Stimulated activated CD8-positive, alpha-beta memory T cell treated with anti-CD3 and anti-CD28 coated beads, Interleukin-7, amount 100 ng/mL, for 48 hours (primary cell): ENCODE measurements around the gene NR4A1.

ENCODE experiments used
- DNase-seq, 2 donors: peaks; one replicate each; pipeline ENCODE4 v3.0.0-alpha.2; 2020; ENCODE audit warnings: low read depth in 1 of 2; ENCODE audit errors: extremely low read depth in 1 of 2

NR4A1 gene

DNA sequence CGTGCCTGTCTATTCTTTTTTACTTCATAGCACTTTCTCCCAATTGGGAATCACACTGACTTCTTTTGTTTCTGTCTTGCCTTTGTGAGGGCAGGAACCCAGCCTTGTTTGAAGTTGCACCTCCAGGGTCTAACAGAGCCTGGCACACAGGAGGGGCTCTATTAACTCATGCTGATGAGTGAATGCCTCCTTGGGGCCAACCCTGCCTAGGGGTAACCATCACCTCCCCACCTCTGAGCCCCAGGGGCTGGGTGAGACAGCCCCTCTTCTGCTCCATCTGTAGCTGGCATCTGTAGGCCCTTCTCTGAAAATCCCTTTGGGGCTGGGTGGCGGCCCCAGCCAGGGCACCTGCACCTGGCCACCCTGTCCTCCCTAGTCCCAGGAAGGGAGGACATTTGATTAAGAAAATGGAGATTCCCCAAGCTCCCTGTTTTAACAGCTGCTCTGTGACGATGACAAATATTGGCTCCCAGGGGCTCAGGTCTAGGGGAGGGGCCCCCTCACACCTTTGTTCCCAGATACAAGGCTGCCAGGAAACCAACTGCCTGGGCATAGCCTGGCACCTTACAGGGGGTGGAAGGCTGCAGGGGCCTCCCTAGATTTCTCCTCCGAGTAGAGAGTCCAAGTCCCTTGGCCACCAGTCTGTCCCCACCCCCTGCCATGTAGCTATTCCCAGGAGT is 32.7 kb upstream of the NR4A1 start:
- no peak for DNase-seq

DNA sequence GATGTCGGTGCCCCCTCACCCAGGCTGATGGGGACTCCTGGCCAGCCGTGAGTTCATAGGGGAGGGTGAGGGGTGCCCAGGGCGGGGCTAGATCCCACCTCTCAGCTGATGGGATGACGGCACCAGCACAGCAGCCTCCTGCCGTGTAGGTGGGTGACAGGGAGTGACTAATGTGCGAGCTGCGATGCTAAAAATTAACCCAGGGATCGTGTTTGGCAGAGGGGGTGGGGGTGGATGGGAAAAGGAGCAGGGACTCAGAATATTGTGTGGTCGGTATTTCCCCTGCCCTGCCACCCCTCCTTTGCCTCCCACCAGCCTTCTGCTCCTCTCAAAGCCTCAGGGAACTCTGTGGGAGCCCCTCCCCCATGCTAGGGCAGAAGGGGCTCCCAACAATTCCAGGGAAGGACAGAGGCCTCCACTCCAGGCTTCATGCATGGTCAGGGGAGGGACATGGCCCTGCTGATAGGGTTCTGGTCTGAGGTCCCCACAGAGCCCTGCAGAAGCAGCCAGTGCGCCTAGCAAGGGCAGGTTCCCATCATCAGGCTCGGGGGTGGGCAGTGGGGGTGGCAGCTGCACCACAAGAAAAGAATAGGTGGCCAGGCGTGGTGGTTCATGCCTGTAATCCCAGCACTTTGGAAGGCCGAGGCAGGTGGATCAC is 32.0 kb upstream of the NR4A1 start:
- no peak for DNase-seq

DNA sequence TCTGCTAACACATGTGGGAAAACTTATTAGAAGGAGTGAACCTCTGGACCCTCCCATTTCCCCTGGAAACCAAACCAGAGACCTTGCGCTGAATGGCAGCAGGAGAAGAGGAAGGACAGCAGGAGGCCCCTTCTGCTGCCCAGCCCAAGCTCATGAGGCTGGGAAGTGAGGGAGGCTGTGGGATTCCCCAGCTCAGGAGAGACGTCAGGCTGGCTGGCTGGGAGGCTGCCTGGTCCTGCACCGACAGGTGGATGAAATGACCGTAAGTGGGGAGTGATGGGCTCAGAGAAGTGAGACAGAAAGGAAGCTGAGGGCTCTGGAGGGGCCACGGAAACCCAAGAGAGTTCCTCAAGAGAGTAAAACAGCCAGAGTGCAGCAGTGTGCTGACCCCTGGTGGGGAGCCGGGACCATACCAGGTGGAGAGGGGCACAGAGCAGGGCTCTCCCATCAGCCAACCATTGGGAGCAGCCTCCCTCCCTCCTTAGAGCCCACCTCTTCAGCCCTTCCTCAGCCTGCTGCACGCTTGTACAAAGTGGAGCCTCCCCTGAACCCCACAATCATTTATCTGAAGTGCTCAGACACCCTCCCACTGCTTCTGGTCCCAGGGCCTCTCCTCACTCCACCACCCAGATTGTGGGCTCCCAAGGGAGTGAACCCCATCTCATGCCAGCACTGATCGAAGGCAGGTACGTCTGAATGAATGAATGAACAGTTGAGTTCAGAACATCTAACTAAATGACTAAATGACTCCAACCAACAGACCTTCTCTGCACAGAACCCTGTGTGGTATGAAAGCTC is 30.5 kb upstream of the NR4A1 start:
- peak in 1 of 2 donors; percentile 54 for DNase-seq

DNA sequence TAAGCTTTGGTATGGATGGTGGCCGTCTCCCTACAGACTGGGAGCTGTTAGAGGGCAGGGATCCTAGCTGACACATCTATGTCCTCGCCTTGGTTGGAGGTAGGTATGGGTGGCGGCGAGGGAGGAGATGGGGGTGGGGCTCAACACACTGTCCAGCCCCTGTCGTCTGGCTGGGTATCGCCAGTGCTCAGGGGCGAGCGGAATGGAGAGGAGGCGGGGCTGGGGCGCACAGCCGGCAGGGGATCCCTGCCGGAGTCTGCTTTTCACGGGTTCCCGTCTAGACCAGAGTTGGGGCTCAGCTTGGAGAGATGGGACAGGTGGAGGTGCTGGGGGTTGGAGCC is 28.4 kb upstream of the NR4A1 start:
- no peak for DNase-seq

DNA sequence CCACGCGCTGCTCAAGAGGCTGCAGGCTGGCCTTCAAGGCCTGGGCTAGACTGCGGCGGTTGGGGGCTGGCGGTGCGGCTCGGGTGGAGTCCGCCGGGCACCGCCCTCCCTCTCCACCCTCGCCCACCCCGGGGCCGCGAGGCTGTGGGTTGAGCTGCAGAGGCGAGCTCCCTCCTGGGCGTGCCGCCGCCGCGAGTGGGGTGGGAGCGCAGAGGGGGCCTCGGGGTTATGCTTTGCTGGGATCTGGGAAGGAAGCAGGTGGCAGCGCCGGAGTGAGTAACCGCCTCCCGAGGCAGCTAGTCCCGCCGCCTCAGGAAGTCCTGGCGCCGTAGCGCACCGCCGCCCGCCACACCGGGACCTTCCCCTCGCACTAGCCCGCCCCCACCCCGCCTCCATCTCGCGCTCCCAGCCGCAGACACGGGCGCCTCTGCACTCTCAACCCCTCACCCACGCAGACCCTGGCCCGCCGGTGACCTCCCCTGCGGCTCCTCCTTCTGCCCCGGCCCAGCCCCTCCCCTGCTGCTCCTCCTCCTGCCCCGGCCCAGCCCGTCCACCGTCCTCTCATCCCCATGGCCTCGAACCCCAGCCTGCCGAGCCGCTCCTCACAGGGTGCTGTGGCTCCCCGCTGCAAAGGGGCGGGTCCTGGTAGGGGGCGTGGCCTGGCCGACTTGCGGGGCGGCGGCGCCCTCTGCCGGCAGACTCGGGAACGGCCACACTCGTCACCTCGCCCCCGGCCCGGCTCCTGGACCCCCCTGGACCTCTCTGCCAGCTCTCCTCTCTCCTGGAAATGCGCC is 27.9 kb upstream of the NR4A1 start:
- peak; percentile 84 to 91 for DNase-seq

DNA sequence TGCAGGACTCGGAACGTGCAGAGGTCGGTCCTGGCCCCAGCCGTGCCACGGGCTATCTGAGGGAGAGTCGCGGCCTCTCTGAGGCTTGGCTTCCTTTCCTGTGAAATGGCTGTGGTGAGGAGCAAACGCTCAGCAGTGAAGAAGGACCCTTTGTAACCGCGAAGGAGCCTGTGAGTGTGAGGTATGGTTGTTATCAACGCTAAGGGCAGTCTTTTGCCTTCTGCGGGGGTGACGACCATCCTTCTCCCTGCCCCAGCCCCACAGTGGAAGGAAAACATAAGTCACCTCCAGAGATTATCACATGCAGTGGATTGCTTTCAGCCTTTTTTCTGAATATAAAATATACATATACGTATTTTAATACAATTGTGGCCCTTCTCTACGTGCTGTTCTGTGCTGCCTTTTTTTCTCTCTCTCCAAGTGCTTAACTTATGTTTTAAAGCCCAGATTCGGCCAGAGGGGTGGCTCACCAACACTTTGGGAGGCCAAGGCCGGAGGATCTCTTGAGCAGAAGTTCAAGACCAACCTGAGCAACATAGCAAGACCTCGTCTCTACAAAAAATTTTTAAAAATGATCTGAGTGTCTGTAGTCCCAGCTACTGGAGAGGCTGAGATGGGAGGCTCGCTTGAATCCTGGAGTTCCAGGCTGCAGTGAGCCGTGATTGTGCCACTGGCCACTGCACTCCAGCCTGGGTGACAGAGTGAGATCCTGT is 27.1 kb upstream of the NR4A1 start:
- peak in 1 of 2 donors; percentile 59 for DNase-seq

DNA sequence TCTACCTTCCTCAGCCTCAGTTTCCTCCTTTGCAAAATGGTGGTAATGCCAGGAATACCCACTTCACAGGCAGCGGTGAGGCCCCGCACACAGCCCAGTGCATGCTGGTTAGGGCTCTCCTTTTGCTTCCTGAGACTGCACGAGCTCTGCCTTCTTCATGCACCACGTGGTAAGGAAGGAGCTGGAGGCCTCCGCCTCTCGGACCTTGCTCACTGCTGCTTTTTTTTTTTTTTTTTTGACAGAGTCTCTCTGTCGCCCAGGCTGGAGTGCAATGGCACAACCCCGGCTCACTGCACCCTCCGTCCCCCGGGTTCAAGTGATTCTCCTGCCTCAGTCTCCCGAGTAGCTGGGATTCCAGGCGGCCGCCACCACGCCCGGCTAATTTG is 26.4 kb upstream of the NR4A1 start:
- peak in 1 of 2 donors; percentile 68 for DNase-seq

DNA sequence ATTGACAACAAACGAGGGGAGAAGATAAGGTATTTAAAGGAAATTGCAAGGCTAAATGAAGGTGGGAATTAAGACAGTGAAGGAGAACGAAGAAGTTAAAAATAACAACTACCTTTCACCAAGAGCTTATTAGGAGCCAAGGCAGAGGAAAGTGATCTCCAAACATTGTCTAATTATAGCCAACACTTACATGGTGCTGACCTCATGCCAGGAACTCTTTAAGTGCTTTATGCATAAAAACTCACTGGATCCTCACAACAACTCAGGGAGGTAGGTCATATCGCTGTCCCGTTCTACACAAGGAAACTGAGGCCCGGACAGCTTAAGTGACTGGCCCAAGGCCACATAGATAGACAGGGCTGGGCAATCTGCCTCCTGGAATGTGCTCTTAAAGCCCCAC is 25.0 kb upstream of the NR4A1 start:
- DNase-seq: no peak

DNA sequence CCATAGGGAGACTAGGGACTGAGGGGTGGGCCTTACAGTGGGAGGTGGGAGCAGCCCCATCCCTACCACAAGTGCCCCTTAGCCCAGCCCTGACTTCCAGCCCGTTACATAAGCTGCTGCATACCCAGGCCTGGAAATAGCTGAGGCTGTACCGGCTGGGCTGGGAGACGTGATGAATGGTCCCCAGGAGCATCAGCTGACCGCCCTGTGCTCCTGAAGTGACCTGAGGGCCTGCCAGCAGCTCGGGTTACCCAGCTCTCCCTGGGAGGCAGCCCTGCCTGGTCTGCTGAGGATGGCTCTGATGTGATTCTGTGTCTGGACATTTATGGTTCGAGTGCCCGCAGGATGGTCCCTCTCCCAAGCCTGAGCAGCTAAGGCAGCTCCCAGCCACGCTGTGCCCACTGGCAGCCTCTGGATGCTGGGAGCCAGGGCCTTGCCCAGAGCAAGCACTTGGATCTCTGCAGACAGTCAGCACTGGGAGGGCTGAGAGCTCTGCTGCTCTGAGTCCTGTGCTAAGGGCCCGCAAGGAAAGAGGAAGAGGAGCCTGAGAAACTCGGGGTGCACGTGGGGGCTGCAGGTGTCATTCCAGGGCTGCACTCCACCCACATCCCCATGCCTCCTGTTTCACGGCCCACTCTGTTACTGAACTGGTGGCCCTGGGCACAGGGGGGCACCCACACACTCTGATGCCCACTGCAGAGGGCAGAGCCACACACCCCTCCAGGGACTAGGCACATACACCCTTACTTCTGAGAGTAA is 24.0 kb upstream of the NR4A1 start:
- no peak for DNase-seq

DNA sequence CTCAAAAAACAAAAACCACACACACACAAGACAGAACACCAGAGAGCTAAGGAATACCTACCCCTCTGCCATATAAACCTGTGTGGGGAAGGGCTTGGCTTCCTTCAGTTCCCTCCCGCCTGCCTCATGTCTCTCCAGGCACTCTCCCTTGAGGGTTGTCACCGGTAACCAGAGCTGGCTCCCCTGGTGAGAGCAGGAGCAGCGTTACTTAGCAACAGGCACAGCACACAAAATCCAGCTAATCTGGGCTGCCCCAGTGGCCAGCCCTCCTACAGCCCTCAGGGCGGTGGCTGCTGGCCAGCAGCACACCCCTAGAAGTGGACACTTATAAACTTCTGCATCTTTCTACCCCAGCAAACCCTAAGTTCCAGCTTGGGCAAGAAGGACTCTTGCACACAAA is 21.6 kb upstream of the NR4A1 start:
- no peak for DNase-seq

DNA sequence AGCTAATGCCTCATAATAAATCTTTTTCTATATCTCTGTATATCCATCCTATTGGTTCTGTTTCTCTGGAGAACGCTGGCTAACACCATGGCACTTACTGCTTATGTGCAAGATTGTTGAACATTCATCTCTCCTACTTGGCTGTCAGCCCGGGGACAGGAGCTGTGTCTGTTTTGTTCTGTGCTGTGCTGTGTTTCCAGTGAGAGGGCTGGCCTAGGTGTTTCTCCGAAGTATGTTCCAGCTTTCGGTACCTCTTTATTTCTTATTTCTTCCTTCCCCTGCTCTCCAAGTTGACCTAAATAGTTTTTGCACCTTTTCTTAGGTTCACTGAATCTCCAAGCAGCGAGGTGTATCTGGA is 18.8 kb upstream of the NR4A1 start:
- no peak for DNase-seq

DNA sequence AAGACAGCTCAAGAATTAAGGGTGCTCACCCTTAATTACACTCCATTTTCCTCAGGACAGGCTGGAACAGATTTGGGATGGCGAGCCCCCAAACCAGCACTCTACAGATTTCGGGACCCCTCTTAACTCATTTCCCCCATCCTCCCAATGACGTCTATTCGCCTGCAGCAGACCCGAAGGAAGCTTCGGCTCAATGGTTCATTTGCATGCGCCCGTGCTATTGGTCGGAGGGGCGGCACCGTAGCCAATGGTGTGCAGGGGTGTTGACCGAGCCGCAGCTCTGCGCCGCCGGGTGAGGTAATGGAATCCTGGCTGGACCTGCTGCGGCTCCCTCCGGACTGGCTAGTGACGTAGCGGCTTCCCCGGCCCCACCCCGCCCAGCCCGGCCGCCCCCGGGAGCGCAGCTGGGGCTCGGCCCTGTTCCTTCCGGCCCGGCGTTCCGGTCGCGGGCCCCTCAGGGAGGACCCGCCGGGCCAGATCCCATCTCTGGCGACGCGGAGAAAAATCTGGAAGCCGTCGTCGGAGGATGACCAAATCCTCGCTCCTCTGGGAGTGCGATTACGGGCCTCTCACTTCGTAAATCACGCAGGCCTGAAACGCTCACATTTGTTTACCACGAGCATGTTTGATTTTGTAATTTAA is 18.3 kb upstream of the NR4A1 start:
- peak; percentile 88 to 94 for DNase-seq

DNA sequence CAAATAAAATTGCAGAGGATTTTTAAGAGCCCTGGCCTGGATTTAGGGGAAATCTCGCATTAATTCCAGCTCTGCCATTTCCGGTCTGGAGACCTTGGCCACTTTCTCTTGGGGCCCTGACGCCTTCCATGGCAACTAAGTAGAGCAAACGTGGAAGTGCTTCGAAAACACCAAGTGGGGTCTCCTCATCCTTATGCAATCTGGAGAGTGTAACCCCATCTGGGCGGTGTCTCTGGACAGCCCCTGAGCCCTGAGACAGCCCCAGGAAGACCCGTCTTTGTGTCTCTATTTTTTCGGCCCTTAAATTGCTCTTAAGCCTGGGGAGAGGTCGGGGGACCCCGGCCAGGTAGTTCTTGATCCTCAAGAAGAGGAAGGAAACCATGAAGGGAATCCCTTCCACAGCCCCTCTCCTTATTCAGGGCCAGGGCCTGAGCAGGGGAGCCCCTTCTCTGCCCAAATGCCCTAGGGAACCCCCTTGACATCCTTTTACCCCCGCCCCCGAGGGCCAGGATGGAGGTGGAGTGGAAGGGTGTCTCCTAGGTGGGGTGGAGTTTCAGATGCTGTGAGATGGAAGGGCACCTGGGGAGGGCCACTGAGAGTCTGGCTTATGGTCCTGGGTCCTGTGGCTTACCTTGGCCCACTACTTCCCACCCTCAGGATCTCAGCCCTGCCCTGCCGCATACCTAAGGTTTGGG is 17.6 kb upstream of the NR4A1 start:
- no peak for DNase-seq

DNA sequence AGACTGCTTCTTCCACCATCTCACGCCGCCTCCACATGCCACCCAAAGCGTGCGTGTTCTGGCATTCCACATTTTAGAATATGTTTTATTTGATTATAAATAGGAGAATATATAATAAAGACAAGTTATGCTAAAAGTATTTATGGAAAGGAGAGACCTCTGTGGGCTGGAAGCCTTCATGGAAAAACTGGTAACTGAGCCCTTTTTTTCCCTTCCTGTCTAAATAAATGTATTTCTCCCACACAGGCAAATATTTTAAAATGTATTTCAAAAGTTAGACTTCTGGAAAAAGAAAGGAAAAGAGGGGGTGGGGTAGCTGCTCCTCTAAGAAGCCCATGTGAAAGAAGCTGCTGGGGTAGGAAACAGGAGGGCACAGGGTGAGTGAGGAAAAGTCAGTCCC is 16.1 kb upstream of the NR4A1 start:
- no peak for DNase-seq

DNA sequence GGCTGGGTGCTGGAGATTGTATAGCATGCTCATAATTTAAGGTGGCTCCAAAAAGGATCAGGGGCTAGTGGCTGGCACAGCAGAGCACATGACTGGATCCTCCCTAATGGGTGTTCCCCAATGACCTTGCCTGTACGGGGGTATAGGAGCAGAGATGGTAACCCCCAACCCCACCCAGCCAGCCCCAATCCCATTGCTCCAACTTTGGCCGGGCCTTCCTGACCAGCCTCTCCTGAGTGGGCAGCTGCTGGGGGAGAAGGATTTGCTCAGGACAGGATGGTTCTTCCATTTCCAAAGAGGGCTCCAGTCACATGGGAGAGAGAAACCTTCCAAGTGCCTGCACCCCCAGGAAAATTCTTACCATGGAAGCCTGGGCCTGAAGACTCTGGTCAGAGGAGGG is 15.3 kb upstream of the NR4A1 start:
- DNase-seq: no peak

DNA sequence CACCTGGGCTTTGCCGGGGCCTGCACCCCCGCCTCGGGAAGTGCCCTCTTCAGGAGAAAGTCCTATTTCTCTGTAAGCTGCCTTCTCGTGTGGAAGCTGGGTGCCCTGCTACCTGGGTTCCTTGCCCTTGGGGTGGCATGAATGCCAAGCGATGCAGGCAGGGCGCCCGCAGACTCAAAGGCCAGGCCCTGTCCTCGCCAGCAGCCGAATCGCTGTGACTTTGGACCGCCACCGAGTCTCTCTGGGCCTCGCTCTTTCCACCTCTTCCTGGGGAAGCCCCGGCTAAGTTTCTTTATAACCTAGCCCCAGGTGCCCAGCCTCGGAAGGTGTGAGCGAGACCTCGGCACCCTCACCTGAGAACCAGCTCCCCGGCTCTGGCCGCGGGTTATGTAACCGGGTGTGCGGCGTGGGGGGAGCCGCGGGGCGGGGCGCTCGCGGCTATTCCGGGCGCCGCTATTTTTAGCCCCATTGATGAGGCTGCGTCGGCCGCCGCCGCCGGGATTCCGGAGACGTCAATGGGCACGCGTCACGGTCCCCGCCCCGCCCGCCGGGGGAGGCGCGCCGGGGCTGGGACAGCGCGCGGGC is 14.6 kb upstream of the NR4A1 start:
- DNase-seq: peak; percentile 48 to 59

DNA sequence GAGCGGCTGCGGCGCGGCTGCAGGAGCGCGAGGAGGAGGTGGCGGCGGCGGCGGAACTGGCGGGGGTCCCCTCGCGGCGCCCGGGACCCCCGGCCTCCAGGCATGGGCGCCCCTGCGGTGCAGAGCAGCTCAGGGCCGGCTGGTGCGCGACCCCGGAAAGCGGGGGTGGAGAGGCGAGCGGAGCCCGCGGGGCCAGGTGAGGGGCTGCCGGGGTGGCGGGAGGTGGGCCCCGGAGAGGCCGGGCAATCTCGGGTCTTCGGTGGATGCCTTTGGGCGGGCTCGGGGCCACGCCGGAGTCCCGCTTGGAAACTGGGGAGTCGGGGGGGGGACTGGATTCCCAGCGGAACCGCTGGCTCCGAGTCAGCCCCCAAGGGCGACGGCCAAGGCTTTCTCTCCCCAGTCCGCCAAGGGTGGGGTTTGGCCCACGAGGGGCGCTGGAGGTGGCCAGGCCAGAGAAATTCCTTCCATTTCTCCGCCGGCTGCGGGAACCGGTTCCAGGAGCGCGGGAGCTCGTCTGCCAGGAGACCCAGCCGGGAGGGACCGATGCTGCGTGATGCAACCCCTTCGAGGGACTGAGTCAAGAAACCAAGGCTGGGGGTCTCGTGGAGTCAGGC is 13.9 kb upstream of the NR4A1 start:
- no peak for DNase-seq

DNA sequence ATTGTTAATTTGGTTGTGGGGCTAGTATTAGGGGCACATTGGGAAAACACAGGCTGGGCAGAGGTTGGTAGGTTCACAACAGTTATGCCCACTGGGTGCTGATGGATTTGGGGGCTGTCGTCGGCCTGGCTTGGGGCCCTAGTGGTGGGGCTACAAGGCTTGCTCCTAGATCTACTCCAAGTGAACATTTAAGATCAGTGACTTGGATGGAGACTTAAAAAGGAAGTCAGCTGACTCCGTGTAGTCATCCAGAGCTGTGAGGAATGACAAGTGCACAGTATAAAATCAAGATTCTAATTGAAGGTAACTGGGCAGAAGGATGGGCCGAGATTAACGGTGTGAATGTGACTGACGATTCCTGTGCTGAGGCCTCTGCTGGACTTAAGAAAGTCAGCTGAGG is 12.8 kb upstream of the NR4A1 start:
- DNase-seq: no peak
